GM23248 (cell line): ENCODE measurements around the gene SGMS1.

Source experiments
- EZH2 ChIP-seq: fragments of 200-600 bp; sonication (generic); IDR thresholded peaks from 2 replicates; pipeline ENCODE4 v1.6.1; 2018; ENCODE audit warnings: antibody characterized with exemption, mild to moderate bottlenecking; ENCODE audit not compliant: insufficient read depth, poor library complexity, severe bottlenecking
- EZH2phosphoT487 ChIP-seq: fragments of 200-600 bp; sonication (generic); IDR thresholded peaks from 2 replicates; pipeline ENCODE4 v1.6.1; 2018; ENCODE audit warnings: antibody characterized with exemption, moderate library complexity, mild to moderate bottlenecking, low read depth; ENCODE audit not compliant: insufficient read depth

DNA sequence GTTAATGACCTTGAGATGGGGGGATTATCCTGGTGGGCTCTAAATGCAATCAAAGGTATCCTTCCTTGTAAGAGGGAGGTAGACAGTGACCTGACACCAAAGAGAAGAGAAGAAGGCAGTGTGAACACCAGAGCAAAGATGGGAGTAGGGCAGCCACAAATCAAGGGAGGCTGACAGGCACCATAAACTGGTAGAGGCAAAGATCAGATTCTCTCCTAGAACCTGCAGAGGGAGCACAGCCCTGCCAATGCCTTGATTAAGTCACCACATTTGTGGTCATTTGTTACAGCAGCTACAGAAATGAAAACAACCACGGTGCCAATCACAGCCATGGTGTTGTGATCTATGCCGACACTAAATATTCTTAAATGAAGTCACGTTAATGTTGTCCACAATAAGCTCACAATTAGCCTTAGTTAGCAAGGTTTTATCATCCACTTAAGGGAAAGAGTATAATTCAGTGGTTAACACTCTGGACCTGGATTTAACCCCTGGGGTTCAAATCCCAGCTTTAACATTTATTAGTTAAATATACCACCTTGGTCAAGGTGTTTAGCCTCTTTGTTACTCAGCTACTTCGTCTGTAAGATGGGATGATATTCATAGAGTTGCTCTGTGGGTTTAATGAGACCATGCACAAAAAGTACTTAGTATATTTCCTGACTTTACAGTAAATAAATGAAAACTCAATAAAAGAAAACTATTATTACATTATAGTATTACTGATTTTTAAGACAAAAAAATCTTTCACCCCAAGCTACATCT is 70.8 kb downstream of the SGMS1 start:
- TF ChIP-seq EZH2: no peak
- no peak for TF ChIP-seq EZH2phosphoT487
